Stomach (tissue), 4 donors: ENCODE data around the gene ANTXR1.

ENCODE experiments used
- EP300 ChIP-seq: sonication (generic); formaldehyde crosslinking; IDR thresholded peaks from one replicate; pipeline ENCODE4 v1.6.1; 2017; ENCODE audit warnings: antibody characterized with exemption
- POLR2A ChIP-seq, 4 donors: fragments of 450-650 bp; IDR thresholded peaks; one replicate each; pipeline ENCODE4 v1.6.1; 2016; ENCODE audit warnings: antibody characterized with exemption in 4 of 4, control low read depth in 2 of 4, mild to moderate bottlenecking in 1 of 4, moderate library complexity in 1 of 4
- TF ChIP-seq, protein P1 (sequence below), 7 experiments: fragments of 450-650 bp in 4 of 7; fragments of 200-600 bp in 3 of 7; sonication (generic) in 3 of 7; IDR thresholded peaks; one replicate each; pipeline ENCODE4 v1.5.1; 2016 to 2019; ENCODE audit warnings: antibody characterized with exemption in 7 of 7, control low read depth in 2 of 7, mild to moderate bottlenecking in 1 of 7

- TF ChIP-seq POLR2A (IDR thresholded peaks at IDR 0.05) (no peak), EP300 (no peak)
- TF ChIP-seq, protein P1, sequence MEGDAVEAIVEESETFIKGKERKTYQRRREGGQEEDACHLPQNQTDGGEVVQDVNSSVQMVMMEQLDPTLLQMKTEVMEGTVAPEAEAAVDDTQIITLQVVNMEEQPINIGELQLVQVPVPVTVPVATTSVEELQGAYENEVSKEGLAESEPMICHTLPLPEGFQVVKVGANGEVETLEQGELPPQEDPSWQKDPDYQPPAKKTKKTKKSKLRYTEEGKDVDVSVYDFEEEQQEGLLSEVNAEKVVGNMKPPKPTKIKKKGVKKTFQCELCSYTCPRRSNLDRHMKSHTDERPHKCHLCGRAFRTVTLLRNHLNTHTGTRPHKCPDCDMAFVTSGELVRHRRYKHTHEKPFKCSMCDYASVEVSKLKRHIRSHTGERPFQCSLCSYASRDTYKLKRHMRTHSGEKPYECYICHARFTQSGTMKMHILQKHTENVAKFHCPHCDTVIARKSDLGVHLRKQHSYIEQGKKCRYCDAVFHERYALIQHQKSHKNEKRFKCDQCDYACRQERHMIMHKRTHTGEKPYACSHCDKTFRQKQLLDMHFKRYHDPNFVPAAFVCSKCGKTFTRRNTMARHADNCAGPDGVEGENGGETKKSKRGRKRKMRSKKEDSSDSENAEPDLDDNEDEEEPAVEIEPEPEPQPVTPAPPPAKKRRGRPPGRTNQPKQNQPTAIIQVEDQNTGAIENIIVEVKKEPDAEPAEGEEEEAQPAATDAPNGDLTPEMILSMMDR (IDR thresholded peaks at IDR 0.05), result no peak
These were observed 228.9 kb downstream of the ANTXR1 start for GRCh38 chr2:69241664-69242514.
